Common myeloid progenitor, CD34-positive (primary cell): Measurements from ENCODE around the gene VAC14.

Source experiments
- CTCF ChIA-PET: fragments of 350-600 bp; sonication (Branson Sonifier 250); formaldehyde crosslinking; loops from one replicate; lab custom pipeline; 2021; ENCODE audit warnings: antibody characterized with exemption; lab: Charles Lee
- POLR2A ChIA-PET: fragments of 350-600 bp; sonication (Branson Sonifier 250); formaldehyde crosslinking; loops from one replicate; lab custom pipeline; 2021; ENCODE audit warnings: antibody characterized with exemption; lab: Charles Lee
- DNase-seq, 3 donors: peaks; one replicate each; pipeline versions ENCODE4 v3.0.0 to v3.0.0-alpha.2; 2013
- H3K27ac ChIP-seq, 2 experiments: 1 replicate in 1 of 2; 2 replicates in 1 of 2; pipeline ENCODE4 v1.7.0; 2013; ENCODE audit warnings: inconsistent platforms in 2 of 2, low read length in 2 of 2, mild to moderate bottlenecking in 2 of 2, low read depth in 1 of 2, moderate library complexity in 1 of 2; ENCODE audit not compliant: severe bottlenecking in 2 of 2, insufficient read depth in 1 of 2, poor library complexity in 1 of 2
- H3K27me3 ChIP-seq, 5 experiments: replicated peaks in 2 of 5; 1 replicate in 3 of 5; 2 replicates in 2 of 5; pipeline versions ENCODE4 v1.6.1 to v1.7.0; 2013; ENCODE audit warnings: low read length in 4 of 5, mild to moderate bottlenecking in 2 of 5, moderate library complexity in 2 of 5, inconsistent platforms in 1 of 5; ENCODE audit not compliant: insufficient read depth in 5 of 5, control insufficient read depth in 4 of 5
- H3K36me3 ChIP-seq, 4 experiments: 1 replicate in 2 of 4; 2 replicates in 2 of 4; pipeline versions ENCODE4 v1.6.1 to v1.7.0; 2013; ENCODE audit warnings: low read length in 3 of 4, control low read depth in 1 of 4, mild to moderate bottlenecking in 1 of 4; ENCODE audit not compliant: control insufficient read depth in 4 of 4, insufficient read depth in 4 of 4
- H3K4me1 ChIP-seq, 4 experiments: 1 replicate in 3 of 4; 2 replicates in 1 of 4; pipeline versions ENCODE4 v1.6.1 to v1.7.1; 2013; ENCODE audit warnings: low read length in 3 of 4, mild to moderate bottlenecking in 3 of 4, control low read depth in 1 of 4, inconsistent platforms in 1 of 4, moderate library complexity in 1 of 4; ENCODE audit not compliant: control insufficient read depth in 4 of 4, insufficient read depth in 4 of 4; ENCODE audit errors: control extremely low read depth in 1 of 4
- H3K4me3 ChIP-seq, 7 experiments: 1 replicate in 4 of 7; 2 replicates in 3 of 7; pipeline versions ENCODE4 v1.5.1 to v1.7.0; 2013; ENCODE audit warnings: mild to moderate bottlenecking in 7 of 7, low read length in 6 of 7, moderate library complexity in 6 of 7, inconsistent platforms in 2 of 7, low read depth in 2 of 7, control low read depth in 1 of 7; ENCODE audit not compliant: insufficient read depth in 4 of 7, control insufficient read depth in 1 of 7; ENCODE audit errors: extremely low read depth in 1 of 7
- H3K9me3 ChIP-seq, 5 experiments: 1 replicate in 4 of 5; 2 replicates in 1 of 5; pipeline versions ENCODE4 v1.6.1 to v1.7.1; 2013; ENCODE audit warnings: low read length in 4 of 5, mild to moderate bottlenecking in 2 of 5, inconsistent platforms in 1 of 5, low read depth in 1 of 5, moderate library complexity in 1 of 5; ENCODE audit not compliant: control insufficient read depth in 4 of 5, insufficient read depth in 2 of 5; ENCODE audit errors: control extremely low read depth in 1 of 5
- WGBS: methylation state at CpG from one replicate; pipeline ENCODE4 v1.1.5; 2013; ENCODE audit not compliant: insufficient coverage; 5-methylcytosine and 5-hydroxymethylcytosine counted together

The VAC14 gene

GRCh38 chr16:70754851-70755600 is 45.9 kb downstream of the VAC14 start:
- CTCF ChIA-PET, result interaction anchor here (0.8 to 5.2 kb wide), 4 partner anchors 11 to 17 kb away, joined by 3 to 36 read pairs (median 3); no protein-coding TSS in a partner anchor
- POLR2A ChIA-PET, result no interaction called here
- WGBS, result 96% methylated on average over 7 of the region's 12 CpGs
- no peak for DNase-seq
- peaks cover 0 to 40% (median 29%) of the 10 kb centered on the region in 4 experiments for H3K4me1 ChIP-seq
- H3K27ac ChIP-seq, result no peak overlapping the region
- peaks cover 7 to 88% (median 27%) of the 10 kb centered on the region in 4 experiments for H3K36me3 ChIP-seq
- H3K9me3 ChIP-seq, result no peaks in the 10 kb centered on the region
- no peak overlapping the region for H3K4me3 ChIP-seq
- no peaks in the 10 kb centered on the region for H3K27me3 ChIP-seq

- ChIA-PET CTCF (interaction anchor here (5.2 kb wide), 1 partner anchor 17 kb away, joined by 36 read pairs; no protein-coding TSS in a partner anchor), POLR2A (no interaction called here)
- H3K9me3 ChIP-seq, result no peaks in the 10 kb centered on the region
- H3K36me3 ChIP-seq, result peaks cover 4 to 82% (median 25%) of the 10 kb centered on the region in 4 experiments
- 95% methylated on average over 11 of the region's 11 CpGs for WGBS
- H3K27ac ChIP-seq, result no peak overlapping the region
- DNase-seq, result no peak
- H3K27me3 ChIP-seq, result no peaks in the 10 kb centered on the region
- peaks cover 0 to 46% (median 31%) of the 10 kb centered on the region in 4 experiments for H3K4me1 ChIP-seq
- H3K4me3 ChIP-seq, result no peak overlapping the region
These were observed 46.6 kb downstream of the VAC14 start for GRCh38 chr16:70754371-70754770.

- 100% methylated on average over 7 of the region's 8 CpGs for WGBS
- ChIA-PET POLR2A (no interaction called here), CTCF (interaction anchor here (0.8 to 5.2 kb wide), 4 partner anchors 13 to 26 kb away, joined by 3 to 36 read pairs (median 4); no protein-coding TSS in a partner anchor)
- peaks cover 0 to 46% (median 31%) of the 10 kb centered on the region in 4 experiments for H3K4me1 ChIP-seq
- H3K27ac ChIP-seq, result no peak overlapping the region
- H3K36me3 ChIP-seq, result peaks cover 2 to 81% (median 23%) of the 10 kb centered on the region in 4 experiments
- DNase-seq, result no peak
- no peaks in the 10 kb centered on the region for H3K27me3 ChIP-seq
- H3K4me3 ChIP-seq, result no peak overlapping the region
- no peaks in the 10 kb centered on the region for H3K9me3 ChIP-seq
These were observed 47.1 kb downstream of the VAC14 start for GRCh38 chr16:70753694-70754325.

GRCh38 chr16:70753228-70753627 is 47.7 kb downstream of the VAC14 start:
- Histone ChIP-seq H3K36me3 (peaks cover 2 to 81% (median 19%) of the 10 kb centered on the region in 4 experiments), H3K27ac (peak overlapping the region in 1 of 2 experiments; percentile 9), H3K9me3 (no peaks in the 10 kb centered on the region), H3K4me1 (peaks cover 0 to 46% (median 31%) of the 10 kb centered on the region in 4 experiments), H3K27me3 (no peaks in the 10 kb centered on the region), H3K4me3 (peak overlapping the region in 1 of 7 experiments; percentile 6)
- ChIA-PET POLR2A (interaction anchor here (0.8 kb wide), 1 partner anchor 11 kb away, joined by 3 read pairs; no protein-coding TSS in a partner anchor), CTCF (interaction anchor here (0.8 to 5.2 kb wide), 6 partner anchors 9 to 26 kb away, joined by 3 to 36 read pairs (median 4); no protein-coding TSS in a partner anchor)
- WGBS, result 73% methylated on average over 6 of the region's 6 CpGs
- no peak for DNase-seq

- H3K27me3 ChIP-seq, result no peaks in the 10 kb centered on the region
- H3K4me1 ChIP-seq, result peaks cover 0 to 49% (median 35%) of the 10 kb centered on the region in 4 experiments
- WGBS, result 23% methylated on average over 10 of the region's 10 CpGs
- no peaks in the 10 kb centered on the region for H3K9me3 ChIP-seq
- CTCF ChIA-PET, result interaction anchor here (0.7 to 5.2 kb wide), 10 partner anchors 9 to 73 kb away, joined by 3 to 36 read pairs (median 4); no protein-coding TSS in a partner anchor
- DNase-seq, result peak; percentile 47 to 87 (median 76)
- no peak overlapping the region for H3K27ac ChIP-seq
- peaks cover 2 to 77% (median 15%) of the 10 kb centered on the region in 4 experiments for H3K36me3 ChIP-seq
- POLR2A ChIA-PET, result interaction anchor here (0.8 to 1.8 kb wide), 2 partner anchors 11 kb away, joined by 3 to 5 read pairs; no protein-coding TSS in a partner anchor
- H3K4me3 ChIP-seq, result no peak overlapping the region
These were observed 48.5 kb downstream of the VAC14 start for GRCh38 chr16:70752426-70752825.

- DNase-seq, result no peak
- peaks cover 0 to 56% (median 43%) of the 10 kb centered on the region in 4 experiments for H3K4me1 ChIP-seq
- no peaks in the 10 kb centered on the region for H3K27me3 ChIP-seq
- H3K36me3 ChIP-seq, result peaks cover under 1 to 70% (median 9%) of the 10 kb centered on the region in 4 experiments
- CTCF ChIA-PET, result interaction anchor here (0.7 to 5.2 kb wide), 8 partner anchors 9 to 72 kb away, joined by 3 to 36 read pairs (median 4); no protein-coding TSS in a partner anchor
- H3K4me3 ChIP-seq, result no peak overlapping the region
- H3K9me3 ChIP-seq, result no peaks in the 10 kb centered on the region
- POLR2A ChIA-PET, result interaction anchor here (1.8 kb wide), 1 partner anchor 10 kb away, joined by 5 read pairs; no protein-coding TSS in a partner anchor
- H3K27ac ChIP-seq, result peak overlapping the region in 1 of 2 experiments; percentile 50
- 88% methylated on average over 7 of the region's 7 CpGs for WGBS
These were observed 49.4 kb downstream of the VAC14 start for GRCh38 chr16:70751593-70751992.
